Mesothelial cell of epicardium (in vitro differentiated cells): ENCODE results near the gene RABAC1. TPM values are rescaled to one million over a fixed set of nuclear protein-coding genes. Genes with fewer than 3 reads are reported as not detected.

Source experiments
- DNase-seq, 2 experiments: peaks; one replicate each; pipeline ENCODE4 v3.0.0; 2021; ENCODE audit warnings: low spot score in 2 of 2; ENCODE audit not compliant: unreplicated experiment in 2 of 2
- H3K27ac Mint-ChIP-seq: 2 replicates; pipeline ENCODE4 v1.8.0; 2021; ENCODE audit warnings: mixed read lengths
- H3K27me3 Mint-ChIP-seq: 2 replicates; pipeline ENCODE4 v1.8.0; 2021; ENCODE audit warnings: low read depth, mixed read lengths
- H3K36me3 Mint-ChIP-seq: 2 replicates; pipeline ENCODE4 v1.8.0; 2021; ENCODE audit warnings: mixed read lengths
- H3K4me1 Mint-ChIP-seq: 2 replicates; pipeline ENCODE4 v1.8.0; 2021; ENCODE audit warnings: mixed read lengths
- H3K4me3 Mint-ChIP-seq: 2 replicates; pipeline ENCODE4 v1.8.0; 2021; ENCODE audit warnings: mild to moderate bottlenecking, moderate library complexity, mixed read lengths
- H3K9me3 Mint-ChIP-seq: 2 replicates; pipeline ENCODE4 v1.8.0; 2021; ENCODE audit warnings: mixed read lengths
- CTCF ChIP-seq: fragments of 200-600 bp; sonication (generic); IDR thresholded peaks from one replicate; pipeline ENCODE4 v1.5.0; 2021; ENCODE audit warnings: antibody characterized with exemption; ENCODE audit not compliant: unreplicated experiment
- total RNA-seq: library from RNA; stranded (reverse); gene quantifications from 3 replicates; pipeline ENCODE4 v1.2.1, GENCODE V29; 2021

The RABAC1 gene
- total RNA-seq, 1 donor from 2014 or later, result 102 TPM

GRCh38 chr19:41924151-41925145 is 34.7 kb downstream of the RABAC1 start:
- no peak for DNase-seq
- no peak for TF ChIP-seq CTCF
- Mint-ChIP-seq H3K4me3 (no peak overlapping the region), H3K4me1 (peaks cover 6% of the 10 kb centered on the region), H3K27me3 (peaks cover 32% of the 10 kb centered on the region), H3K27ac (no peak overlapping the region), H3K9me3 (no peaks in the 10 kb centered on the region), H3K36me3 (no peaks in the 10 kb centered on the region)

GRCh38 chr19:41923045-41923788 is 35.9 kb downstream of the RABAC1 start:
- Mint-ChIP-seq H3K9me3 (no peaks in the 10 kb centered on the region), H3K4me3 (no peak overlapping the region), H3K4me1 (no peaks in the 10 kb centered on the region), H3K27me3 (peaks cover 23% of the 10 kb centered on the region), H3K36me3 (no peaks in the 10 kb centered on the region), H3K27ac (no peak overlapping the region)
- no peak for DNase-seq
- no peak for TF ChIP-seq CTCF

- no peak for TF ChIP-seq CTCF
- H3K27ac Mint-ChIP-seq, result no peak overlapping the region
- peaks cover 21% of the 10 kb centered on the region for H3K27me3 Mint-ChIP-seq
- no peaks in the 10 kb centered on the region for H3K9me3 Mint-ChIP-seq
- no peak overlapping the region for H3K4me3 Mint-ChIP-seq
- no peak for DNase-seq
- no peaks in the 10 kb centered on the region for H3K36me3 Mint-ChIP-seq
- H3K4me1 Mint-ChIP-seq, result no peaks in the 10 kb centered on the region
Observed at GRCh38 chr19:41922585-41922984, 36.5 kb downstream of the RABAC1 start.

GRCh38 chr19:41921577-41922576 is 37.2 kb downstream of the RABAC1 start:
- Mint-ChIP-seq H3K27me3 (peaks cover 21% of the 10 kb centered on the region), H3K36me3 (no peaks in the 10 kb centered on the region), H3K4me1 (no peaks in the 10 kb centered on the region), H3K27ac (no peak overlapping the region), H3K9me3 (no peaks in the 10 kb centered on the region), H3K4me3 (no peak overlapping the region)
- no peak for TF ChIP-seq CTCF
- no peak for DNase-seq
